Cerebellar nuclear complex (tissue), 1 donor: ENCODE data around the gene CPT1A.

Experiments
- DNase-seq, 2 experiments: peaks; one replicate each; lab custom pipeline; 2025; lab: John Stamatoyannopoulos, UW

The CPT1A gene

GRCh38 chr11:68757711-68758110, 84.0 kb downstream of the CPT1A start:
- no peak for DNase-seq

- no peak for DNase-seq
Observed at GRCh38 chr11:68756171-68756766, 85.4 kb downstream of the CPT1A start.

GRCh38 chr11:68753300-68753699, 88.4 kb downstream of the CPT1A start:
- DNase-seq, result no peak

GRCh38 chr11:68751331-68751856, 90.3 kb downstream of the CPT1A start, which contains the start of gene TESMIN:
Gene TESMIN, minus strand, starts transcription at chr11:68751520. Its CDS starts 860 bp downstream, at chr11:68750660.
- no peak for DNase-seq

GRCh38 chr11:68751004-68751325, 90.8 kb downstream of the CPT1A start:
- DNase-seq, result no peak

GRCh38 chr11:68750195-68751003, 91.3 kb downstream of the CPT1A start:
- no peak for DNase-seq

GRCh38 chr11:68749229-68750123, 92.2 kb downstream of the CPT1A start:
- DNase-seq, result no peak

GRCh38 chr11:68748061-68748460, 93.7 kb downstream of the CPT1A start:
- DNase-seq, result no peak

- DNase-seq, result no peak
Observed at GRCh38 chr11:68743539-68743938, 98.2 kb downstream of the CPT1A start.

- no peak for DNase-seq
Observed at GRCh38 chr11:68741463-68741862, 100.3 kb downstream of the CPT1A start.

- DNase-seq, result no peak
Observed at GRCh38 chr11:68735646-68736045, 106.1 kb downstream of the CPT1A start.

GRCh38 chr11:68735125-68735524, 106.6 kb downstream of the CPT1A start:
- no peak for DNase-seq

GRCh38 chr11:68734111-68734510, 107.6 kb downstream of the CPT1A start:
- DNase-seq, result no peak

- DNase-seq, result no peak
Observed at GRCh38 chr11:68727783-68728182, 113.9 kb downstream of the CPT1A start.

GRCh38 chr11:68724293-68724692, 117.4 kb downstream of the CPT1A start:
- no peak for DNase-seq

GRCh38 chr11:68722143-68722542, 119.6 kb downstream of the CPT1A start:
- no peak for DNase-seq

GRCh38 chr11:68721075-68721474, 120.6 kb downstream of the CPT1A start:
- no peak for DNase-seq

- DNase-seq, result no peak
Observed at GRCh38 chr11:68715456-68716122, 126.1 kb downstream of the CPT1A start.

- DNase-seq, result no peak
Observed at GRCh38 chr11:68714060-68714856, 127.5 kb downstream of the CPT1A start.

- DNase-seq, result no peak
Observed at GRCh38 chr11:68711114-68711513, 130.6 kb downstream of the CPT1A start.

GRCh38 chr11:68710409-68710808, 131.3 kb downstream of the CPT1A start:
- DNase-seq, result no peak
